Fibroblast of upper back skin (primary cell): ENCODE results near the gene DCDC1.

Source experiments
- DNase-seq: peaks from one replicate; pipeline ENCODE4 v3.0.0-alpha.2; 2013

DCDC1 gene

DNA sequence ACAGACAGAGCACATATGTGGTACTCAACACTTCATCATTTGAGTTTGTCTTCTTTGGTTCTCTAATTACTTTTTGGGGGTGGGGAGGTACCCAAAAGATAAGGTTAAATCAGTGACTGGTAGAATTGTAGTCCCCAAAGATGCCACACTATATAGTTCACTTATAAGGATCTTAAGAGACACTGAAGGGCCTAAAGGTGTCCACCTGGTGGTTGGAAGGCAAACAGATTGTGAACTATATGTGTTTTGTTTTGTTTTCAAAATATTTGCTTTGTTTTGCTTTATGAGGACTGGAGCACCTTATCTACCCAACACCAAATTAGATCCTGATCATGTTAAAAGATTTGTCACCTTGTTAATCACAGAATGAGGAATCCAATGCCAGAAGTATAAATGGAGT, 136.1 kb downstream of the DCDC1 start:
- DNase-seq = no peak

DNA sequence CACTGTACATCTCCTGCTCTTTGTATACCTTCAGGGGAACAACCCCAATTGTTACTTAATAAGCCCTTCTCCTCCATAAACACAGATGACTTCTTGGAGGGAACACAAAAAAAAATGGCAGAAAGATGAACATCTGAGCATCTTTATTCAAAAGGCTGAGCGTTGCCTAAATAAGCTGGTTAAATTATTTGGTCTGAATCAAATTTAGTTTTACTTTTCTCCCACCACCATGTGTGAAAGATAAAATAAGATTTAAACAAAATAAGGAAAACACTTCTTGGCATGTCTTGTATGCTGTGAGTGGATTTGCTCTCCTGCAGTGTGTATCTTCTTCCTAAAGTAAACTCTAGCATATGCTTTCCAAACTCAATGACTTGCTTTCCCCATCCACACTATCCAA, 137.9 kb downstream of the DCDC1 start:
- DNase-seq = no peak

DNA sequence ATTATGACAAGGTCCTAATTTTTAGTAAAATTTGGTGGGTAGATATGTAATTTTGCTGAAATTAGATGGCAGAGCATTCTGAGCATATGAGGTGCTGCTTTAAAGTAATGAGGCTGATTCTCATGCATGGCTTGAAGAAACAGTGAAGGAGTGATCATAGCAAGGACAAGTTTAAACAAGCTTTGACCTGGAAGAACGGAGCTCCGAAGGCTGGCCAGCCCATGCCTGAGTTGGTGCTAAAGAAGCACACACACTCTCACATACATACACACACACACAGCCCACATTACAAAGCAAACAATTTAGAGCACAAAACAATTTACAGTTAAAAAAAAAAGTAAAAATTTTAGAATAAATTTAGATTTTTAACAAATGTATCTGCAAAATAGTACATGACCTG, 150.7 kb downstream of the DCDC1 start:
- no peak for DNase-seq

DNA sequence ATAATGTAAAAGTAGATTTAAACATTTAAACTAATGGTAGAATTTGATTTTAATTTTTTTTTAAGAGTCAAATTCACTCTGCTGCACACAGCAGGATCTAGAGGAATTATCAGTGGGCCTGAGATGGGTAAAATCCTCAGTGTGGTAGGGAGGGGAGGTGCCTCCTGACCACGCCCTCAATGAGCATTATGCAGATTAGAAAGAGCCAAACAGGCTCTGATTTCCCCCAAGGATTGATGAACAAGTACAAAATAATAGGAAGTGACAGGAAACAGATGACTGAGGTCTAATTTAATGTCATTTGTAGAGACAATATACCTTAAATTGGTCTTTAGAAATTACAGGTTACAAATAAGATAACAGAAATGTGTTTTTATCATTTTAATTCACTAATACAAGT, 155.2 kb downstream of the DCDC1 start:
- DNase-seq = no peak

DNA sequence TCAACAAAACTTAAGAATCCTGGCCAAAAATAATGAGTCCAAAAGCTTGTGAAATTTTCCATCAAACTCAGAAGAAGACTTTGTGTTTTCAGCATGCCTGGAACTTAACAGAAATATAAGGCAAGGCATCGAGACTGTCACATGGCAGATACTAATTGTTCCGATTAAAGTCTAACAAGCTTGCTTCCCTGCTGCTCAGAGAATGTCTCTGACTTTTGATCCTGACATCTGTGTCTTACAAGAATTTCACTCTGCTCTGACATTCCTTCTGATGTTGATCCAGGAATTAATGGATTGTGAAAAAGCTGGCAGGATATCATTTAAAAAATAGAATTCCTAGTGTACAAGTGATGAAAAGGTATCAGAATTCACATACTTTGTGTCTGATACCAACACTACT, 170.2 kb downstream of the DCDC1 start:
- no peak for DNase-seq

DNA sequence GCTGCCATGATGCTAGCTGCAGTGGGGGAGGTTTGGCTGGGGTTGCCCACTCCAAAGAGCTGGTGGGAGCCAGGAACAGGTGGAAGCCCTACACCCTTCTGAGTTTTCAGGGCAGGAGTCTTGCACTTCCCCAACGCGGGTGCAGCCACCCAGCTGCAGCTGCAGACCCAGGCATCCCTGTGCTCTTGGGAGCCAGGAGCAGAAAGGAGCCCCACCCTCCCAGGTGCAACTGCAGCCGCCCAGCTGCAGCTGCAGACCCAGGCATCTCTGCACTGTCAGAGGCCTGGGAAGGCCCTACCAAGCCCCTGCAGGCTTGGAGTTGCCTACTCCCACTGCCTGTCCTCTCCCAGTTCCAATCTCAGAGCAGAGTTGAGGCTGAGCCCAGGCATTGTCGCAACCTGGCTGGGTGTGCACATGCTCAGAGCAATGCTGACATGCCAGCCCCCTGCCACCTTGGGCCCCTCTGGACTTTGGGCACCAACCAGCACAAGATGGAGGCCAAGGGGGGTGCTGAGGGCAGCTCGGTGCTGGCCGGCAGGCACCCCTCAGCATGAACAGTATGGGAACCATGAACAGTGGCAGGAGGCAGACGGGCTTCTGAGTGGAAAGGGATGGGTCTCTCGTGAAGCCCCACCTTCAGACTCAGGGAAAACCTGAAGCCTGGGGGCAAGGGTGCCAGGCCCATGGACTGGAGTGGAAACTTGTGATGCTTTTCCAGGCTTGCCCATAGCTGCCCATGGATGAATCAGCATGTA, 195.4 kb downstream of the DCDC1 start:
- no peak for DNase-seq

DNA sequence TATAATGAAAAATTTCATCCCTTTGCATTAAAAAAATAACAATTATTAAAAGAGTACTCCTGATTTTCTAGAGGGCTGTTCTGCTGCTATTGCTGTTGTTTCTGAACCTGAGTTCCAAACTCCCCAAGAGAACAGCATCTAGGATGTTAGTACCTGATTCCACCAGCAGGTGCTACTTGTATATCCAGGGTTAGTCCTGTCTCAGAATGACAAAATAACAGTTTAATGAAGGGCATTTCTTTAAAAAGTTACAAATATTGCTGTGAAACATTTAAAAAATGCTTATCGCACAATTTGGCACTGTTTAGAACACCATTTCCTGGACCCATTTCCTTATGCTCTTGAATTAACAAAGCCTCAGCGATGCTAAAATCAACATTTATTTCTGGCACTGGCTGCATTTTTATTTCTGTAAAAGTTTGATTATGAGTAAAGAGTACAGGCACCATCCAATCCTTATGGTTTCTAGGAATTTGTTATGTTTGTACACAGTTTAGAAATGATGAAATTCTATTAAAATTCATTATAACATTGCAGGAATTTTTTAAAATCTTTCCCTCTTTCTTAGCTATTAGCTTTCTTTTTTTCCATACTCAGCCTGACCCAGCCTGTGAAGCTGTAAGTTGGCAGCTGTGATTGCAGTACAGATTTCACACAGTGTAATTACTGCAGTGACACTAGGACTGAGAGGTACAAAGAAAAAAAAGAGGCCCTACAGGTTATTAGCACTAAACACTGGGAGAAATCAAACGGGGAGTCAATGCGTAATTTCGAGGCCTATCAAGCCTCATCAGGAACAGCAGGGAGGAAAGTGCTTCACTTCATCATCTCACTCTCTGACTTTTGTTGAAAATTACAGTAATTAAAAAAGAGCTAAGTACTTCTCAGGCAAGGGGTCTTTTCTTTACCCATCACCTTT, 208.8 kb downstream of the DCDC1 start:
- no peak for DNase-seq

DNA sequence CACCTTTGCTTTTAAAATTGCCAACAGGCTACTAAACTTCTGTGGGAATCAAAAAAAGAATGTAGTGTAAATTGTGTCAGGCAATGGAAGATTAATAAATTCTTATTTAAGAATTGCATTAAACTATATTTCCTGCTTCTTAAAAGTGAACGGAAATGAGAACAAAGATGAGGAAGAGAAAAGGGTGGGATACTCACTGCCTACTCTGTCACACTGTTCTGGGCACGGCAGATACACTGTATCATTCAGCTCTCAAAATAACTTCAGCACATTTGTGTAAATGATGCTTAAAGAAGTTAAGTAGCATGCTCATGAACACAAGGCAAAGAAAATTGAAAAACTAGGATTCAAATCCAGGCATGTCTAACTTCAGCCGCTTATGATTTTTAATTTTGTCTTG, 218.7 kb downstream of the DCDC1 start:
- no peak for DNase-seq

DNA sequence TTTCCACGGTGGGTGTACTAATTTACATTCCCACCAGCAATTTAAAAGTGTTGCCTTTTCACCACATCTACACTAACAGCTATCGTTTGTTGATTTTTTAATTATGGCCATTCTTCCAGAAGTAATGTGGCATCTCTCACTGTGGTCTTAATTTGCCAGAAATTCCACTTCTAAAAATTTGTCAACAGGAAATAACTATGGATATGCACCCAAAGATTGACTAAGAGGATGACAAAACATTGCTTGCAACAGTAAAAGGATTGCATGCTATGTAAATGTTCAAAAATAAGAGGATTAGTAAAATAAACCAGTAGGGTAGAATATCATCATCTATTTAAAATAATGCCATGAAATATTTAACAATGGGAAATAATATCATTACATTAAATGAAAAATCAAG, 219.5 kb downstream of the DCDC1 start:
- DNase-seq = no peak

DNA sequence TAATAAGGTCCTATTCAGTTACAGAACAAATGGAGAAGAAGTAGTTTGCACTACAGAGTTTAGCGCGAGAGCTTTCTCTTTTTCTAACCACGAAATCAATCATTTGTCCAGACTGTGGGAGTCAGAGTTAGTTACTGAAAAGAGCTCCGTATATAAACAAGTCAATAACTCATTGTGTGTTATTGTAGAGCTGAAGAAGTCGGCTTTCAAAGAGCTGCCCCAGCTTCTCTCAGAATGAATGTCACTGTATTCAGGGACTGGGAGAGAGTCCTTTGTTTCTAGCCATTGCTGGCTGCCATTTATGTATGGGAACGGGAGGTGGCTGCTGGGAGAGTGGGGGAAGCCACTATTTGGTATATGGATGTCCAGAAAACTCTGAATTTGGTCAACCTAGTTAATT, 227.8 kb downstream of the DCDC1 start:
- DNase-seq = no peak

DNA sequence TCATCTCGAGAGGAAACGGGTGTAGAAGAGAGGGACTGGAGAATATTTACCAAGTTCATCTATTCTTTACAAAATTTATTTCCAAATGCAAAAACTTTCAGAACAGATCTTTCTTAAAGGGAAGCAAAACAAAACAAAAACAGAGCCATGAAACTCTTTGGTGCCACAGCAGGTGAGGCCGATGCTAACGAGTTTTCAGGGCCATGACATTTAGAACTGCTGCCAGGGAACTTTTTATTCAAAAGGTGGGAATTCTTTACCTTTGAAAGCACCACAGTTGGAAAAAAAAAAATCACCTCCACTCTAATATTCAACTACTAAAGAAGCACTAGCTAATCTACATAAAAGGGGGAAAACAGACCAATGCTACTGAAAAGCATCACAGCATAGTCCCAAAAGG, 230.1 kb downstream of the DCDC1 start:
- no peak for DNase-seq

DNA sequence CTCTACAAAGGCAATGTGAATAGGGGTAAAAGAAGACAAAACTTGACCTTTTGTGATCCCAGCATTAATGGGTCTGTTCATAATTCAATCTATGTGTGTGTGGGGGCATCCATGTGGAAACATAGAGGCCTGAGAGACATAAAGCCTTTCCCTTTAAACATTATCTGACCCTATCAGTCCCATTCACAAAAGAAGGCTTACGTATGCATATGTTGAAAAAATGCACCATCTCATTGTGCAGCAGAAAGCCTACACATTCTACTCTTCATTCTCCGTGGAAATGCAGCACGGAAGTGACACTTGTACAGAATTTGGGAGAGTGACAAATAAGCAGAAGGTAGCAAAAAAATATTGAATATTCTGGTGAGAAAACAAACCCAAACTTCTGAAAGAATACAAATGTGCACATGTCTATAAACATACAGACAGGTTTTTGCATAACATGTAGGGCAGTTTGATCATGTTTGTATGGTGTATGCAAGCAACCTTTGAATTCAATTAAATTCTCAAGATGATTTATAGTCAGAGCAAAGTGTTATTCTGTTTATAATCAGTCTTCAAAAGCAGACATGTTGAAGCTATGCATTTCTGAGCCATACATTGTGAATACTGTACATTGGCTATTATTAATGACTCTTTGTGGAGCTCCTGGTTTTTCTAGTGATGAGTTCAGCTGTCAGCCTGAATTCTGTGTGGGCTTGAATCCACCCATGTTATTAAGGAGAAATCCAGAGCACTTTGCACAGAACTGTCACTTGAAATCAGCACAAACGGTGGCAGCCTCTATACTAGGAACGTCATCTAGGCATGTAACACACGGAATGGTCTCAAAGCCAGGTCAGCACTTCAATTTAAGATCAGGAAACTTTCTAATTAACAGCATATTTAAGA, 236.8 kb downstream of the DCDC1 start:
- no peak for DNase-seq

DNA sequence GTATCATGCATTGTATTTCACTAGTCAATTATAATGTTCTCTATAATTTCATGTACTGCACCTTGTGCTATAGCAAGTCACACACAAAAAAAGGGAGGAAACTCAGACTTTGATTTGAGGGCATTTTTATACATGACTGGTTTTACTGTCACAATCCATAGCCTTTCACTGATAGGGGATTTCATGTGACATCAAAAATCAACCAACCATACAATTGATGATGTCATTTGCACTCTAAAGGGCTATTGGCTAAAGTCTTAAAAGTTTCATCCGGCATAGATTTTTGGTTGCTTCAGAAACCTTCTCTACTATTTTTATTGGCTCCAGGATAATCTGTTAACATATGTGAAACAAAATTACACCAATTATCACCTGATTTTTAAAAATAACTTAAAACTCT, 237.8 kb downstream of the DCDC1 start:
- no peak for DNase-seq

DNA sequence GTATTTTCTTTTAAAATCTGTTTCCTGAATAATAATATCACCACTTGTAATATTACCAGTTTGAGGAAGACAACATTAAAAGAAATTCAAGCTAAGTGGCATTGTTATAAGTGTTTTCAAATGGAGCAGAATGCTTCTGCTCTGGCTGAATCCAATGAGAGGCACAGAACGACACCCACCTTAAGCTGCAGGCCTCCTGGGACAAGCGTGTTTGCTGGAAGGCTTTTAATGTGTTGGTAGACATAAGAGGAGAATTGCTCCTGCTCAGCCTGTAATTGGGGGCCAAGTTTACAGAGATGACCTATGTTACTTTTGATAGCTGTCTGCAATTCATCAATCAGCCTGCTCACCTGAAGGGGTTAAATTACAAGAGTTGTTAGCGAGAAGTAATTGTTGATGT, 242.2 kb downstream of the DCDC1 start:
- DNase-seq = no peak

DNA sequence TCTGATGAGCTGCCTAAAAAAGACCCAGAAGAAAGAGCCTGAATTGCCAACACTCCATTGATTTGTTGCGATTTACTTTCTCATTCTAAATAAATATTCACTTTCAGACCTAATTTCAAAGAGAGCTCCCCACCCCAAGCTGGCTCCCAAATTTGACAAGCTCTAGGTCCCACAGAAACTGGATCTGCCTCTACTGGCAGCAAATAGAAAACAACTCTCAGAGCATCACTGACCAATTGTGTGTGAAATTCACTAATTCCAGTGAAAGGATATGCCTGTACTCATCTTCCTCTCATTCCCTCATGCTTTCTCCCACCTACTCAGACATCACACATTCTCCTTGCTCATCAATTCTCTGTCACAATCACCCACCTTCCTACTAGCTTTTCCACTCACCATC, 249.1 kb downstream of the DCDC1 start:
- DNase-seq = no peak

DNA sequence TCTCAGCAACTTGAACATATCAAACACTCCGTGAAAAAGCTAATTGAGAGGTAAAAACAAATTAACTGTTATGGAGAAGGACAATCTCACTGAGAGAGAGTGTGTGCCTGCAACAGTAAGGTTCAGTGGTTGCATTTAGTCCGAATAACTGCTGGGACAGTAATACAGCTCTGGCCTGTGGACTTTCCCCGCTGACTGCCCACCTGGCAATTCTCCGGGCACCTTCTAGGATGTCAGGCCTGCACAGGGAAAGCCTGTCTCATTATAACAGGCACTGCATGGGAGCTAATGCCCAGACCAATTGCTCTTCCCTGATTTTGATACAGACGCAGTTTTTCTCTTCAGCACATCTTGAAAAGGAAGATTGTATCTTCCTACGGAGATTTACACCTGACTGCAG, 251.0 kb downstream of the DCDC1 start:
- no peak for DNase-seq

DNA sequence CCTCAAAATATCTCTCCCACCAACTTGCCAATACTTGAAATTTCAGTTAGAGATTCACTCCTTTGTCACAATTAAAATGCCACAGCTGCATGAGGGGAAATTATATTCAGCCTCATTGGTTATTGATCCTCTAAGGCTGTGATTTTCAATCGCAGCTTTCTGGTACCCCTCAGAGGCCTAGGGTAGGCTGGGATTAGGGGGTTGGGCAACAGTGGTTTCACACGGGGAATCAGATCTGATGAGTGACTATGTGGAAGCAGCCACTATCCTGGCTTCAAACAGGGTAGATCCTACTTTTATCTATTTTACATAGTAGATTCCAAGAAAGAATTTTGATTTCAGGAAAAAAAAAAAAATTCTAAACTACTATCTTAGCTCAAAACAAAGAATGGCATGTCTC, 252.5 kb downstream of the DCDC1 start:
- DNase-seq = no peak

DNA sequence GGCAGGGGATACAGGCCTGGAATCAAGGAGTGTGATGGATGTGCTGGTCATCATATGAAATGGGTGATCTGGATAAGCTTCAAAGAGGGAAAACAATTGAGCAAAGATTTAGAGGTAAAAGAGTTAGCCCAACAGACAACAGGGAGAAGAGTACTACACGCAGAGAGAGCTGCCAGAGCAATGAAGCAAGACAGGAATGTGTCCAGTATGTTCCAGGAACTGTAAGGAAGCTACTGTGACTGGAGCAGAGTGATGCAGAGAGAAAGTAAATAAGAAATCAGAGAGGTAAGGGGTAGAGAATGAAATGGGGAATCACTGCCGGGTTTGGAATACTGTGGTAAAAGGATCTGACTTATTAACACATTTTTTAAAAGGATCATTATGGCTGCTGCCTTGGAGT, 255.1 kb downstream of the DCDC1 start:
- no peak for DNase-seq

DNA sequence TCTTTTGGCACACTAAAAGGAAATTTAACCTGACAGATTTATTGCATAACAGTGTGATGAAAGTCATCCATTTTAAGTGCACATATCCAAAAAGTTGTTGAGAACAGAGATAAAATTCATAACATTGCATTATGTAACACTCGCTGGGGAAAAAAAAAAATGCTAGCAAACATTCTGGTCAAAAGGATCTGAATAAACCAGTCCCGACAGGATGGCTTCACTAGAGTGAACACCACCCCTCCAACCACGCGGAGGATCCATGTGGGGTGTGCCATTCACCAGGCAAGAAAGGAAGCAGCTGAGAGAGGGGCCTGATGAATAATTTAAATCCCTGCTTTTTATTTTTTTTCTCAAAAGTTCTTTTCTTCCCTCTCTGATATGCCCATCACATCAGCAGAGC, 258.7 kb downstream of the DCDC1 start:
- no peak for DNase-seq

DNA sequence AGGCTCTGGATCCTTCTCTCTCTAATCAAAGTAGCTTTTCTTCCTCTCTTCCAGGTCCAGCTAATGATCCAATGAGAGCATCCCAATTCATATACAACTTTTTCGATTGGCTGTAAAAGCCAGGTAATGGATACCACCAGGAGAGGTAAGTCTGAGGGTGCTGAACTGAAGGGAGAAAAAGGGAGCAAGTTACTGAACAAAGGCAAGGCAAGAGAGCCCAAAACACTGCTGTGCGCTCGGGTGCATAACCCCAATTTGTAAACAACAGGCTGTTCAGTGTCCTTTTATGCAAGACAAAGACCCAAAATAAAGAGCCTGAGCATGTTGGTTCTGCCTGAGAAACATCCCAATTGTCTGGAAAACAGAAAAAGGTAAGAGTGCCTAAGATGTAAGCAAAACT, 260.1 kb downstream of the DCDC1 start:
- no peak for DNase-seq

DNA sequence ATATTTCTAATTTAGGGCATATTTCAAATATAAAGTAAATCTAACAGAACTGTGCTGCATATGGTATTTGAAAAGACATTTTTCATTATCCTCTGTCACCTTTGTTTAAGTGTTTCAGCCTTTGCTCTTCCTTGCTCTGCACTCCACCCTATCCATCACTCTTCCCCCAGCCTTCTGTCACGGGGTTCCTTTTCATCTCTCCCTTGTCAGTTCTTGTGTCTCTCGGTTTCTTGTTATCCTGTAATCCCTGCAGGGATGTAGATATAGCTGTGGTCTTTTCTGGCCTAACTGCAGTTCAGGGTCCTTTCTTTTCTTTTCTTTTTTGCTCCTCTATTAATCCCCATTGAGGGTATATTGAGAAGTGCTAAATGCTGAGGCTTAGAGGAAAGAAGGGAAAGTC, 261.9 kb downstream of the DCDC1 start:
- no peak for DNase-seq

DNA sequence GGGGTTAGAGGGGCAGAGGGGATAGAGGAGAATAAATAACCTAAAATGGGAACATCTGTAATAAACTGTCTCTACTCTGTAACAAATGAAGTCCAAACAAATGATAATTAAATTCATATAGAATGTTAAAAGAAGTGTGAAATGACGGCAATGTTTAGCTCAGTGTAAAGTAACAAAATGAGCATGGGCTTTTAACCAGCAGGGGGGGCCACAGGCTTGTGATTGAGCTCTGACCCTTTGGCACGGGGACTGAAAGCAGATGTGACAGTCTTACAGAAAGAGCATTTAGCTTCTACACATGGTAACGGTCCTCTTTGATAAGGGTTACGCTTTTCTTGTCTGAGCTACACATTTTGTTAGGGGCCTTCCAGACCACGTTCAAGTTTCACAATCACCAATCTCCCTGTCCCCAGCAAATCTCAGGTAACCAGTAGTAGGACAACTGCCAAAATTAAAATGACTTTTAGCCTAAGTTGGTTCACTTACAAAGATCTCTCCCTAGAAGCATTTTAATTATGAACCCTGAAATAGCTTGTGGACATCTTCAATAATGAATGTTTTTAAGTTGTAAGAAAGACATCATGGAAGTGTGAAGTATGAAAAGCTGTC, 262.5 kb downstream of the DCDC1 start:
- peak; percentile 8 for DNase-seq

DNA sequence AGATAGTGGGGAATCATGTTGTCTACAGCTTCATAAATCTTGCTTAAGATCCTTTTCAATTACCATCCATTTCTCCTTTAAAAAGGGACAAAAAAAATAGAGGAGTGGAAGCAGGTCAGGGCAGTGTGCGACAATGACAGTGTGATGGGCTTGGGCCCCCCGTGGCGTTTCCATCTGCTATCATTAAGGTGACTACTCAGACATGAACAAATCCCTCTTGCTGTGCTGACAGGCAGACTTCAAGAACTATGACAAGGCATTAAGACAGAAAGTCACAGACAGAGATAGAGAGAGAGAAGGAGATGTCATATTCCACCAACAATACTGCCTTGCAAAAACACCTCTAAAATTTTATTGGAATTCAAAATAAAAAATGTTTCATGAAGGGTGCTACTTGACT, 263.2 kb downstream of the DCDC1 start:
- DNase-seq = no peak
